ENCODE data around the gene NNT.

- TF ChIP-seq CTCF (IDR thresholded peaks at IDR 0.05), result no peak
- no peak for TF ChIP-seq ZFX (IDR thresholded peaks at IDR 0.05; ENCODE audit: borderline replicate concordance)
These were observed 38.6 kb upstream of the NNT start for GRCh38 chr5:43564289-43564850.

Data from 22Rv1 (cell line).